Stimulated activated CD4-positive, alpha-beta T cell treated with anti-CD3 and anti-CD28 coated beads, Interleukin-2, amount 100 ng/mL, for 48 hours (primary cell): Measurements from ENCODE around the gene PAFAH1B1.
"Not testable (repeated sequence)": the region's sequence is repeated elsewhere in the genome, so short reads cannot be mapped to it uniquely, and the experiment has no call there.

Experiments used
- DNase-seq, 2 donors: peaks; one replicate each; pipeline ENCODE4 v3.0.0-alpha.2; 2020

Gene PAFAH1B1

GRCh38 chr17:2636169-2636930, 42.9 kb downstream of the PAFAH1B1 start:
- DNase-seq = no peak

GRCh38 chr17:2637422-2637821, 44.0 kb downstream of the PAFAH1B1 start:
- no peak for DNase-seq

GRCh38 chr17:2644971-2645370, 51.5 kb downstream of the PAFAH1B1 start:
- DNase-seq = no peak

- DNase-seq = no peak
Observed at GRCh38 chr17:2647957-2648356, 54.5 kb downstream of the PAFAH1B1 start.

GRCh38 chr17:2649191-2649590, 55.7 kb downstream of the PAFAH1B1 start:
- no peak for DNase-seq

- not testable (repeated sequence) for DNase-seq
Observed at GRCh38 chr17:2652911-2653310, 59.5 kb downstream of the PAFAH1B1 start.

GRCh38 chr17:2655546-2655945, 62.1 kb downstream of the PAFAH1B1 start:
- no peak for DNase-seq

- DNase-seq = no peak
Observed at GRCh38 chr17:2656283-2656682, 62.8 kb downstream of the PAFAH1B1 start.

- not testable (repeated sequence) for DNase-seq
Observed at GRCh38 chr17:2659337-2659736, 65.9 kb downstream of the PAFAH1B1 start.

- DNase-seq = not testable (repeated sequence)
Observed at GRCh38 chr17:2660410-2660809, 67.0 kb downstream of the PAFAH1B1 start.

- DNase-seq = no peak
Observed at GRCh38 chr17:2672026-2672425, 78.6 kb downstream of the PAFAH1B1 start.

- DNase-seq = not testable (repeated sequence)
Observed at GRCh38 chr17:2679247-2679646, 85.8 kb downstream of the PAFAH1B1 start.

- DNase-seq = no peak
Observed at GRCh38 chr17:2680961-2681360, 87.5 kb downstream of the PAFAH1B1 start.

GRCh38 chr17:2681650-2682049, 88.2 kb downstream of the PAFAH1B1 start:
- DNase-seq = no peak

GRCh38 chr17:2682176-2682938, 88.9 kb downstream of the PAFAH1B1 start:
- DNase-seq = no peak

- no peak for DNase-seq
Observed at GRCh38 chr17:2683912-2684311, 90.5 kb downstream of the PAFAH1B1 start.

- DNase-seq = no peak
Observed at GRCh38 chr17:2684549-2684948, 91.1 kb downstream of the PAFAH1B1 start.

- DNase-seq = no peak
Observed at GRCh38 chr17:2685696-2686095, 92.2 kb downstream of the PAFAH1B1 start.

GRCh38 chr17:2687074-2687418, 93.6 kb downstream of the PAFAH1B1 start:
- DNase-seq = no peak

GRCh38 chr17:2688351-2689342, 95.2 kb downstream of the PAFAH1B1 start:
- no peak for DNase-seq

- no peak for DNase-seq
Observed at GRCh38 chr17:2689411-2690164, 96.1 kb downstream of the PAFAH1B1 start.
